NCI-H187 treated with DMSO at 0.1 percent for 48 hours (cell line): ENCODE data around the gene PPM1F.
"Not testable (repeated sequence)": the region's sequence is repeated elsewhere in the genome, so short reads cannot be mapped to it uniquely, and the experiment has no call there.

Source experiments
- DNase-seq: peaks from one replicate; lab custom pipeline; 2025; lab: John Stamatoyannopoulos, UW

Gene PPM1F

DNA sequence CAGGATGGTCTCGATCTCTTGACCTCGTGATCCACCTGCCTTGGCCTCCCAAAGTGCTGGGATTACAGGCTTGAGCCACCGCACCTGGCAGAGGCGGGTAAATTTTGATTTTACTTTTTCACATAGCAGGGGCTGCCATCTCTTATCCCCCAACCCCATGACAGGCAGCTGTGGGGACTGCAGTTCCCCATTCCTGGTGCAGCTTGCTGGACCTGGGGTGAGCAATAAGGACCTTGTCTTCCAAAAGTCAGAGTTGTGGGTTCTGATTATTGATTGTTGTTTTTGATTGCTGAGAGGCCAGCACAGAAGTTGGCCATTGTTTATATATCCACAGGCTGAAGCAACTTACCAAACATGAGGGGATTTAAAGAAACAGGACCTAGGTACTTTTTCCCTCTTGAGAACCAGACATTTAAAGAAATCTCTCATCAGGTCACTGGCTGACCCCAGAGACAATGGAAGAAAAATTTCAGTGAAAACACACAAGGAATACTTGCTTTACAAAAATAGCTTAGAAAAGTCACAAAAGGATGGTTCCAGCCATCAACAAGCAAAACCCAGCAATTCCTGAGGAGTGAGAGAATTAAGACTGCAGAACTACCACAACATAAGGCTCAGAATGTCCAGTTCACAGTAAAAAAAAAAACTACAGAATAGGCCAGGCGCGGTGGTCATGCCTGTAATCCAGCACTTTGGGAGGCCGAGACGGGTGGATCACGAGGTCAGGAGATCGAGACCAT is 63.2 kb downstream of the PPM1F start:
- no peak for DNase-seq

DNA sequence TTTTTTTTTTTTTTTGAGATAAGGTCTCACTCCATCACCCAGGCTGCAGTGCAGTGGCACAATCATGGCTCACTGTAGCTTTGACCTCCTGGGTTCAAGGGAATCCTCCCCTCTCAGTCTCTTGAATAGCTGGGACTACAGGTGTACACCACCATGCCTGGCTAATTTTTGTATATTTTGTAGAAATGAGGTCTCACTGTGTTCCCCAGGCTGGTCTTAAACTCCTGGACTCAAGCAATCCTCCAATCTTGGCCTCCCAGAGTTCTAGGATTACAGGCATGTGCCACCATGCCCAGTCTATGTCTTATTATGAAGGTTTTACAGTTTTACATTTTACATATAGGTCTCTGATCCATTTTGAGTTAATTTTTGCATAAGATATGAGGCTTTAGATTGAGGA is 64.8 kb downstream of the PPM1F start:
- DNase-seq: no peak

- DNase-seq: not testable (repeated sequence)
Observed at GRCh38 chr22:21883930-21884329, 68.7 kb downstream of the PPM1F start.

DNA sequence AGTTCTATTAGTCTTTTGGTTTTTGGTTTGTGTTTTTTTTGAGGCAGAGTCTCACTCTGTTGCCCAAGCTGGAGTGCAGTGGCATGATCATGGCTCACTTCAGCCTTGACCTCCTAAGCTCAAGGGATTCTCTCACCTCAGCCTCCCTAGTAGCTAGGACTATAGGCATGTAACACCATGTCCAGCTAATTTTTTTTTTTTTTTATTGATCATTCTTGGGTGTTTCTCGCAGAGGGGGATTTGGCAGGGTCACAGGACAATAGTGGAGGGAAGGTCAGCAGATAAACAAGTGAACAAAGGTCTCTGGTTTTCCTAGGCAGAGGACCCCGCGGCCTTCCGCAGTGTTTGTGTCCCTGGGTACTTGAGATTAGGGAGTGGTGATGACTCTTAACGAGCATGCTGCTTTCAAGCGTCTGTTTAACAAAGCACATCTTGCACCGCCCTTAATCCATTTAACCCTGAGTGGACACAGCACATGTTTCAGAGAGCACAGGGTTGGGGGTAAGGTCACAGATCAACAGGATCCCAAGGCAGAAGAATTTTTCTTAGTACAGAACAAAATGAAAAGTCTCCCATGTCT is 69.8 kb downstream of the PPM1F start:
- DNase-seq: not testable (repeated sequence)

GRCh38 chr22:21881841-21882753 is 70.6 kb downstream of the PPM1F start:
- DNase-seq: no peak

GRCh38 chr22:21876486-21877176 is 76.0 kb downstream of the PPM1F start:
- no peak for DNase-seq

DNA sequence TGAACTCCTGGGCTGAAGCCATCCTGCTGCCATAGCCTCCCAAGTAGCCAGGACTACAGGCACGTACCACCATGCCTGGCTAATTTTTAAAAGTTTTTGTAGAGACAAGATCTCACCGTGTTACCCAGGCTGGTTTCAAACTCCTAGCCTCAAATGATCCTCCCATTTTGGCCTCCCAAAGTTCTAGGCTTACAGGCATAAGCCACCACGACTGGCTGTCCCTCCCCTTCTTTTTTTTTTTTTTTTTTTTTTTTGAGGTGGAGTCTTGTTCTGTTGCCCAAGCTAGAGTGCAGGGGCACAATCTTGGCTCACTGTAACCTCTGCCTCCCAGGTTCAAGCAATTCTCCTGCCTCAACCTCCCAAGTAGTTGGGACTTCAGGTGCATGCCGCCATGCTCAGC is 77.7 kb downstream of the PPM1F start:
- not testable (repeated sequence) for DNase-seq

DNA sequence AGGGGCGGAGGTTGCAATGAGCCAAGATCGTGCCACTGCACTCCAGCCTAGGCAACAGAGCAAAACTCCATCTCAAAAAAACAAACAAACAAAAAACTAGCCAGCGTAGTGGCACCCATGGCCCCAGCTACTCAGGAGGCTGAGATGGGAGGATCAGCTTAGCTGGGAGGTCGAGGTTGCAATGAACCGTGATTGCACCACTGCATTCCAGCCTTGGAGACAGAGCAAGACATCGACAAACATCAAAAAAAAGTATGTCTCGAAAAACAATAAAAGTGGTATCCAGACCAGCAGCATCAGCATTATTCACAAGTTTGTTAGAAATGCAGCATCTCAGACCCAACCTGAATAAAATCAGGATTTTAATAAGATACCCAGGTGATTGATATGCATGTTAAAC is 79.0 kb downstream of the PPM1F start:
- DNase-seq: no peak

DNA sequence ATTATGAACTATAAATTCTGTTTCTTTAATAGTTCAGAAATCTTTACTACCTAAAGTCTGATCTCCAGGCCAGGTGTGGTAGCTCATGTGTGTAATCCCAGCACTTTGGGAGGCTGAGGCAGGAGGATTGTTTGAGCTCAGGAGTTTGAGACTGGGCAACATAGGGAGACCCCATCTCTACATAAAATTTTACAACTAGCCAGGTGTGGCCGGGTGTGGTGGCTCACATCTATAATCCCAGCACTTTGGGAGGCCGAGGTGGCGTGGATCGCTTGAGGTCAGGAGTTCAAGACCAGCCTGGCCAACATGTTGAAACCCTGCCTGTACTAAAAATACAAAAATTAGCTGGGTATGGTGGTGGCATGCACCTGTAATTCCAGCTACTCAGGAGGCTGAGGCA is 79.9 kb downstream of the PPM1F start:
- not testable (repeated sequence) for DNase-seq
